SHP77 (cell line): Measurements from ENCODE around the gene EIF2D.
A peak's percentile ranks its signal among the peaks of the same experiment; 100 is the strongest.
"Not testable (repeated sequence)": the region's sequence is repeated elsewhere in the genome, so short reads cannot be mapped to it uniquely, and the experiment has no call there.

ENCODE experiments used
- DNase-seq, 2 experiments: peaks; one replicate each; lab custom pipeline; 2025; lab: John Stamatoyannopoulos, UW

Gene EIF2D

GRCh38 chr1:206587904-206588303 lies 24.4 kb downstream of the EIF2D start:
- no peak for DNase-seq

- no peak for DNase-seq
Measured at GRCh38 chr1:206586501-206587445, 25.5 kb downstream of the EIF2D start.

- no peak for DNase-seq
Measured at GRCh38 chr1:206584683-206585082, 27.6 kb downstream of the EIF2D start.

GRCh38 chr1:206583707-206584648 lies 28.3 kb downstream of the EIF2D start:
- DNase-seq = peak; percentile 14 to 57

GRCh38 chr1:206582971-206583706 lies 29.1 kb downstream of the EIF2D start:
- DNase-seq = no peak

GRCh38 chr1:206582537-206582936 lies 29.7 kb downstream of the EIF2D start:
- DNase-seq = no peak

- DNase-seq = no peak
Measured at GRCh38 chr1:206581571-206581981, 30.7 kb downstream of the EIF2D start.

GRCh38 chr1:206581114-206581497 lies 31.2 kb downstream of the EIF2D start:
- DNase-seq = not testable (repeated sequence)

GRCh38 chr1:206580438-206581113 lies 31.7 kb downstream of the EIF2D start:
- no peak for DNase-seq

GRCh38 chr1:206579747-206580437 lies 32.4 kb downstream of the EIF2D start:
- no peak for DNase-seq

GRCh38 chr1:206578978-206579374 lies 33.3 kb downstream of the EIF2D start:
- DNase-seq = no peak

GRCh38 chr1:206578068-206578977 lies 33.9 kb downstream of the EIF2D start:
- no peak for DNase-seq

- no peak for DNase-seq
Measured at GRCh38 chr1:206577626-206578025, 34.6 kb downstream of the EIF2D start.

GRCh38 chr1:206575894-206576737 lies 36.1 kb downstream of the EIF2D start:
- no peak for DNase-seq

- DNase-seq = no peak
Measured at GRCh38 chr1:206575165-206575893, 36.9 kb downstream of the EIF2D start.

GRCh38 chr1:206573762-206574161 lies 38.5 kb downstream of the EIF2D start:
- no peak for DNase-seq

GRCh38 chr1:206573319-206573718 lies 38.9 kb downstream of the EIF2D start:
- no peak for DNase-seq

- DNase-seq = no peak
Measured at GRCh38 chr1:206572835-206573234, 39.4 kb downstream of the EIF2D start.
